Mammary epithelial cell (primary cell): ENCODE data around the gene ZNF385B.

Experiments used
- CTCF ChIP-seq, 2 donors: IDR thresholded peaks in 1 of 2; conservative IDR thresholded peaks in 1 of 2; 2 replicates each; pipeline ENCODE4 v1.5.1; 2011 to 2012; ENCODE audit warnings: inconsistent platforms in 2 of 2, low read length in 2 of 2, mild to moderate bottlenecking in 2 of 2, control low read depth in 1 of 2, low read depth in 1 of 2; ENCODE audit not compliant: insufficient read depth in 1 of 2; ENCODE audit errors: extremely low read depth in 1 of 2
- EZH2 ChIP-seq: IDR thresholded peaks from 2 replicates; pipeline ENCODE4 v1.6.1; 2012; ENCODE audit warnings: low read length, inconsistent platforms, borderline replicate concordance

GRCh38 chr2:179677077-179677688 lies 184.2 kb downstream of the ZNF385B start:
- TF ChIP-seq CTCF (conservative IDR thresholded peaks at IDR 0.05 in 1 of 2, IDR thresholded peaks at IDR 0.05 in 1 of 2; ENCODE audit: extremely low read depth in 1 of 2, insufficient read depth in 1 of 2, low read depth in 1 of 2, low read length in 2 of 2) (no peak), EZH2 (no peak)
